ENCODE measurements around the gene SNX8.

Gene SNX8

GRCh38 chr7:2244404-2244995 is 69.7 kb downstream of the SNX8 start:
- no peak for DNase-seq (ENCODE audit: low spot score)

GRCh38 chr7:2243458-2243857 is 70.8 kb downstream of the SNX8 start:
- DNase-seq (ENCODE audit: low spot score), result no peak

GRCh38 chr7:2242541-2243429 is 71.5 kb downstream of the SNX8 start:
- no peak for DNase-seq (ENCODE audit: low spot score)

GRCh38 chr7:2241580-2242540 is 72.4 kb downstream of the SNX8 start, which contains the start of the genes MRM2 and NUDT1:
TSS of gene MRM2 (minus strand) at chr7:2242205. CDS start at chr7:2242169, 36 bp downstream.
TSS of gene NUDT1 (plus strand) at chr7:2242226. CDS start at chr7:2244575, 2,349 bp downstream.
- DNase-seq (ENCODE audit: low spot score), result peak; percentile 70

- no peak for DNase-seq (ENCODE audit: low spot score)
Observed at GRCh38 chr7:2239242-2239641, 75.0 kb downstream of the SNX8 start.

- DNase-seq (ENCODE audit: low spot score), result no peak
Observed at GRCh38 chr7:2237109-2237602, 77.1 kb downstream of the SNX8 start.

- DNase-seq (ENCODE audit: low spot score), result no peak
Observed at GRCh38 chr7:2233926-2234325, 80.3 kb downstream of the SNX8 start.

GRCh38 chr7:2232766-2233520 is 81.3 kb downstream of the SNX8 start, which contains the start of gene MAD1L1:
TSS of gene MAD1L1 (minus strand) at chr7:2232945. CDS start at chr7:2230133, 2,812 bp downstream.
- peak; percentile 87 for DNase-seq (ENCODE audit: low spot score)

- no peak for DNase-seq (ENCODE audit: low spot score)
Observed at GRCh38 chr7:2231992-2232765, 82.1 kb downstream of the SNX8 start.

- no peak for DNase-seq (ENCODE audit: low spot score)
Observed at GRCh38 chr7:2230882-2231281, 83.4 kb downstream of the SNX8 start.

- DNase-seq (ENCODE audit: low spot score), result no peak
Observed at GRCh38 chr7:2230226-2230625, 84.0 kb downstream of the SNX8 start.

- no peak for DNase-seq (ENCODE audit: low spot score)
Observed at GRCh38 chr7:2229467-2229866, 84.8 kb downstream of the SNX8 start.

- no peak for DNase-seq (ENCODE audit: low spot score)
Observed at GRCh38 chr7:2228921-2229320, 85.3 kb downstream of the SNX8 start.

GRCh38 chr7:2227699-2228098 is 86.5 kb downstream of the SNX8 start:
- DNase-seq (ENCODE audit: low spot score), result no peak

GRCh38 chr7:2225830-2226229 is 88.4 kb downstream of the SNX8 start:
- DNase-seq (ENCODE audit: low spot score), result no peak

- DNase-seq (ENCODE audit: low spot score), result no peak
Observed at GRCh38 chr7:2225336-2225735, 88.9 kb downstream of the SNX8 start.

GRCh38 chr7:2224934-2225333 is 89.3 kb downstream of the SNX8 start:
- no peak for DNase-seq (ENCODE audit: low spot score)

GRCh38 chr7:2224491-2224928 is 89.7 kb downstream of the SNX8 start:
- no peak for DNase-seq (ENCODE audit: low spot score)

GRCh38 chr7:2223321-2223720 is 90.9 kb downstream of the SNX8 start:
- DNase-seq (ENCODE audit: low spot score), result no peak

- no peak for DNase-seq (ENCODE audit: low spot score)
Observed at GRCh38 chr7:2222516-2222915, 91.7 kb downstream of the SNX8 start.
